GM23338 (cell line): Measurements from ENCODE around the gene CCDC28B. TPM values are rescaled to one million over a fixed set of nuclear protein-coding genes. Genes with fewer than 3 reads are reported as not detected.
A peak's percentile ranks its signal among the peaks of the same experiment; 100 is the strongest.

ENCODE experiments used
- ATAC-seq: fragments of 200-7000 bp; cut with Tn5 transposase; 3 replicates; pipeline ENCODE4 v1.9.1; 2020
- DNase-seq: peaks from one replicate; pipeline ENCODE4 v3.0.0-alpha.2; 2015; ENCODE audit warnings: low spot score
- H2AFZ ChIP-seq: fragments of 200-600 bp; sonication (generic); 2 replicates; pipeline ENCODE4 v1.8.0; 2016; ENCODE audit warnings: antibody characterized with exemption, mild to moderate bottlenecking, moderate library complexity
- H3F3A ChIP-seq: fragments of 200-600 bp; sonication (generic); replicated peaks from 2 replicates; pipeline ENCODE4 v1.8.0; 2017; ENCODE audit warnings: antibody characterized with exemption, mixed run types, low read depth
- H3K27ac ChIP-seq: fragments of 200-600 bp; sonication (generic); 2 replicates; pipeline ENCODE4 v1.6.1; 2016; ENCODE audit warnings: low read depth
- H3K27me3 ChIP-seq: fragments of 200-600 bp; sonication (generic); 2 replicates; pipeline ENCODE4 v1.8.0; 2016; ENCODE audit warnings: mild to moderate bottlenecking, mixed run types, moderate library complexity; ENCODE audit not compliant: insufficient read depth
- H3K36me3 ChIP-seq: fragments of 200-600 bp; sonication (generic); 2 replicates; pipeline ENCODE4 v1.8.0; 2016; ENCODE audit warnings: mild to moderate bottlenecking; ENCODE audit not compliant: insufficient read depth
- H3K4me1 ChIP-seq: fragments of 200-600 bp; sonication (generic); 2 replicates; pipeline ENCODE4 v1.8.0; 2016; ENCODE audit warnings: mild to moderate bottlenecking, moderate library complexity; ENCODE audit not compliant: insufficient read depth
- H3K4me2 ChIP-seq: fragments of 200-600 bp; sonication (generic); 2 replicates; pipeline ENCODE4 v1.7.1; 2017; ENCODE audit warnings: mixed run types
- H3K4me3 ChIP-seq: fragments of 200-600 bp; sonication (generic); 2 replicates; pipeline ENCODE4 v1.6.1; 2016; ENCODE audit warnings: mixed run types
- H3K79me2 ChIP-seq: fragments of 200-600 bp; sonication (generic); replicated peaks from 2 replicates; pipeline ENCODE4 v1.8.0; 2017; ENCODE audit warnings: mild to moderate bottlenecking; ENCODE audit not compliant: insufficient read depth
- H3K9me2 ChIP-seq: fragments of 200-600 bp; sonication (generic); 2 replicates; pipeline ENCODE4 v1.8.0; 2017; ENCODE audit not compliant: insufficient read depth
- H4K20me1 ChIP-seq: fragments of 200-600 bp; sonication (generic); replicated peaks from 2 replicates; pipeline ENCODE4 v1.8.0; 2017; ENCODE audit warnings: mild to moderate bottlenecking; ENCODE audit not compliant: insufficient read depth
- H3K27ac Mint-ChIP-seq: 2 replicates; pipeline ENCODE4 v1.8.0; 2020; ENCODE audit warnings: inconsistent platforms, mild to moderate bottlenecking, moderate library complexity, mixed read lengths
- H3K27me3 Mint-ChIP-seq: 3 replicates; pipeline ENCODE4 v1.8.0; 2022; ENCODE audit warnings: low read depth, mild to moderate bottlenecking, moderate library complexity, mixed read lengths, inconsistent platforms; ENCODE audit not compliant: insufficient read depth, poor library complexity
- H3K36me3 Mint-ChIP-seq: 3 replicates; pipeline ENCODE4 v1.8.0; 2021; ENCODE audit warnings: low read depth, mild to moderate bottlenecking, inconsistent platforms, moderate library complexity, mixed read lengths
- H3K4me1 Mint-ChIP-seq: 3 replicates; pipeline ENCODE4 v1.8.0; 2020; ENCODE audit warnings: mild to moderate bottlenecking, inconsistent platforms, mixed read lengths
- H3K4me3 Mint-ChIP-seq: 3 replicates; pipeline ENCODE4 v1.8.0; 2021; ENCODE audit warnings: moderate library complexity, mild to moderate bottlenecking, inconsistent platforms, mixed read lengths
- H3K9me3 Mint-ChIP-seq: 3 replicates; pipeline ENCODE4 v1.8.0; 2020; ENCODE audit warnings: moderate library complexity, mild to moderate bottlenecking, inconsistent platforms, mixed read lengths
- STAT1 ChIP-seq: IDR thresholded peaks from one replicate; pipeline ENCODE4 v1.6.1; 2016; ENCODE audit warnings: antibody characterized with exemption; ENCODE audit not compliant: unreplicated experiment
- polyA plus RNA-seq: library from polyadenylated mRNA; unstranded; fragments of >200 nt; fragmentation: Nextera tagmentation; extraction: Ambion mirVana; gene quantifications from 2 replicates; pipeline ENCODE4 v1.2.1, GENCODE V29; 2016
- total RNA-seq: library from RNA; depleted of rRNA; stranded (reverse); fragments of >200 nt; shearing (Covaris generic); gene quantifications from 2 replicates; pipeline ENCODE4 v1.2.3, GENCODE V29; 2014
- TF ChIP-seq, protein P1 (sequence below), 2 experiments: fragments of 200-600 bp in 1 of 2; sonication (generic) in 1 of 2; conservative IDR thresholded peaks; 2 replicates each; pipeline versions ENCODE4 v1.5.1 to v1.6.1; 2016 to 2017; ENCODE audit warnings: antibody characterized with exemption in 2 of 2, low read depth in 2 of 2, mild to moderate bottlenecking in 2 of 2, moderate library complexity in 1 of 2
- TF ChIP-seq, protein P2 (sequence below): IDR thresholded peaks from one replicate; pipeline ENCODE4 v1.6.1; 2018; ENCODE audit warnings: antibody characterized with exemption; ENCODE audit not compliant: unreplicated experiment

Gene CCDC28B
- total and polyA plus RNA-seq, 2 experiments from 2014 or later, result 8.7 to 35.2 TPM

DNA sequence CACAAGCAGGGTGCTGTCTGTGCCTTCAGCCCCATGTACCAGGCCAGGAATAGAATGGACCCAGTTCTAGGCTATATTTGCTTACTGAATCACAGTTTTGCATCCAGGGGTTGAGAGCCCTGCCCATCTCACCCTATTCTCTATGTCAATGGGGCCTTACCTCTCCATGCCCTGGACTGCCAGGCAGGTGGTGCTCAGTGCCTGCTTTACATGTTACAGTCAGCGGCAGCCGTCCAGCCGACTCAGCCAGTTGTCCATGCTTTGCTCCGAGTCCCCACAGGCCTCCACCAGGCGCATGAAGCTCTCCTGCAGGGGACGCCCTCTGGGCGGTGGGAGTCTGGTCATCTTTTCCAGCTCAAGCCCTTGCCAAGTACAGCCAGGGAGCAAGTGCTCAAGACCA is 34.4 kb downstream of the CCDC28B start:
- Histone ChIP-seq H2AFZ (no peak overlapping the region), H3K9me2 (no peaks in the 10 kb centered on the region), H3K4me1 (peaks cover 6% of the 10 kb centered on the region; the same call in 1 of the 2 replicates), H3K4me3 (no peak overlapping the region), H3K79me2 (peaks cover 7% of the 10 kb centered on the region; the same call in 1 of the 2 replicates), H3K27ac (no peak overlapping the region), H3K27me3 (no peaks in the 10 kb centered on the region), H3F3A (peaks cover 20% of the 10 kb centered on the region), H3K4me2 (no peak overlapping the region), H4K20me1 (no peaks in the 10 kb centered on the region), H3K36me3 (peaks cover 14% of the 10 kb centered on the region)
- Mint-ChIP-seq H3K4me1 (peaks cover 11% of the 10 kb centered on the region), H3K27me3 (peaks cover 3% of the 10 kb centered on the region), H3K4me3 (no peak overlapping the region), H3K27ac (no peak overlapping the region), H3K9me3 (no peaks in the 10 kb centered on the region), H3K36me3 (peaks cover 33% of the 10 kb centered on the region)
- TF ChIP-seq, protein P1, sequence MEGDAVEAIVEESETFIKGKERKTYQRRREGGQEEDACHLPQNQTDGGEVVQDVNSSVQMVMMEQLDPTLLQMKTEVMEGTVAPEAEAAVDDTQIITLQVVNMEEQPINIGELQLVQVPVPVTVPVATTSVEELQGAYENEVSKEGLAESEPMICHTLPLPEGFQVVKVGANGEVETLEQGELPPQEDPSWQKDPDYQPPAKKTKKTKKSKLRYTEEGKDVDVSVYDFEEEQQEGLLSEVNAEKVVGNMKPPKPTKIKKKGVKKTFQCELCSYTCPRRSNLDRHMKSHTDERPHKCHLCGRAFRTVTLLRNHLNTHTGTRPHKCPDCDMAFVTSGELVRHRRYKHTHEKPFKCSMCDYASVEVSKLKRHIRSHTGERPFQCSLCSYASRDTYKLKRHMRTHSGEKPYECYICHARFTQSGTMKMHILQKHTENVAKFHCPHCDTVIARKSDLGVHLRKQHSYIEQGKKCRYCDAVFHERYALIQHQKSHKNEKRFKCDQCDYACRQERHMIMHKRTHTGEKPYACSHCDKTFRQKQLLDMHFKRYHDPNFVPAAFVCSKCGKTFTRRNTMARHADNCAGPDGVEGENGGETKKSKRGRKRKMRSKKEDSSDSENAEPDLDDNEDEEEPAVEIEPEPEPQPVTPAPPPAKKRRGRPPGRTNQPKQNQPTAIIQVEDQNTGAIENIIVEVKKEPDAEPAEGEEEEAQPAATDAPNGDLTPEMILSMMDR (conservative IDR thresholded peaks at IDR 0.05; ENCODE audit: low read depth in 2 of 2), result peak; percentile 14 to 47; a peak in 2 of 4 replicates
- TF ChIP-seq, protein P2, sequence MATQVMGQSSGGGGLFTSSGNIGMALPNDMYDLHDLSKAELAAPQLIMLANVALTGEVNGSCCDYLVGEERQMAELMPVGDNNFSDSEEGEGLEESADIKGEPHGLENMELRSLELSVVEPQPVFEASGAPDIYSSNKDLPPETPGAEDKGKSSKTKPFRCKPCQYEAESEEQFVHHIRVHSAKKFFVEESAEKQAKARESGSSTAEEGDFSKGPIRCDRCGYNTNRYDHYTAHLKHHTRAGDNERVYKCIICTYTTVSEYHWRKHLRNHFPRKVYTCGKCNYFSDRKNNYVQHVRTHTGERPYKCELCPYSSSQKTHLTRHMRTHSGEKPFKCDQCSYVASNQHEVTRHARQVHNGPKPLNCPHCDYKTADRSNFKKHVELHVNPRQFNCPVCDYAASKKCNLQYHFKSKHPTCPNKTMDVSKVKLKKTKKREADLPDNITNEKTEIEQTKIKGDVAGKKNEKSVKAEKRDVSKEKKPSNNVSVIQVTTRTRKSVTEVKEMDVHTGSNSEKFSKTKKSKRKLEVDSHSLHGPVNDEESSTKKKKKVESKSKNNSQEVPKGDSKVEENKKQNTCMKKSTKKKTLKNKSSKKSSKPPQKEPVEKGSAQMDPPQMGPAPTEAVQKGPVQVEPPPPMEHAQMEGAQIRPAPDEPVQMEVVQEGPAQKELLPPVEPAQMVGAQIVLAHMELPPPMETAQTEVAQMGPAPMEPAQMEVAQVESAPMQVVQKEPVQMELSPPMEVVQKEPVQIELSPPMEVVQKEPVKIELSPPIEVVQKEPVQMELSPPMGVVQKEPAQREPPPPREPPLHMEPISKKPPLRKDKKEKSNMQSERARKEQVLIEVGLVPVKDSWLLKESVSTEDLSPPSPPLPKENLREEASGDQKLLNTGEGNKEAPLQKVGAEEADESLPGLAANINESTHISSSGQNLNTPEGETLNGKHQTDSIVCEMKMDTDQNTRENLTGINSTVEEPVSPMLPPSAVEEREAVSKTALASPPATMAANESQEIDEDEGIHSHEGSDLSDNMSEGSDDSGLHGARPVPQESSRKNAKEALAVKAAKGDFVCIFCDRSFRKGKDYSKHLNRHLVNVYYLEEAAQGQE, result no peak
- ATAC-seq, result no peak
- DNase-seq, result peak; percentile 34

DNA sequence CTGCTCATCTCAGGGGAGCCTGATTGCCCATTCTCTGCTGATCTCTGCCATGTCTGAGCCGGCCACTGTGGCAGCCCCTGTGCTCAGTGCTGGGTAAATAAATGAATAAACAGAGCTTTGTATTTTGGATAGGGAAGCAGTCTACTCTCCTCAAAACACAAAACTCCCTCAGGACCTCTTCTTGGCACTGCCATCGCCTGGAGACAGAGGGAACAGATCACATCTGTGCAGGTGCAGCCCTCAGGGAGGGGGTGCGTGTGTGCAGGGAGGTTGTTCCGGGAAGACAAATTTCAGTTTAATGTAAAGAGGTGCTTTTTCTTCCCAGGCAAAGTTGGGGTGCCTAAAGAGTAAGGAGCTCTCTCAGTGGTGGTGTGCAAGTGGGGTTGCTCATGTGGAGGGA is 38.9 kb downstream of the CCDC28B start:
- H3K27ac Mint-ChIP-seq, result no peak overlapping the region; the same call in 1 of the 2 replicates
- H2AFZ ChIP-seq, result peak overlapping the region; percentile 84
- DNase-seq, result peak; percentile 46

More for the DNA sequence above, 38.9 kb downstream of the CCDC28B start:
- H3K4me2 ChIP-seq, result peak overlapping the region; percentile 99
- H4K20me1 ChIP-seq, result no peaks in the 10 kb centered on the region
- no peaks in the 10 kb centered on the region for H3K9me3 Mint-ChIP-seq
- H3K36me3 Mint-ChIP-seq, result peaks cover 2% of the 10 kb centered on the region; the same call in 1 of the 3 replicates
- H3F3A ChIP-seq, result peaks cover 20% of the 10 kb centered on the region
- H3K27me3 ChIP-seq, result peaks cover 7% of the 10 kb centered on the region; the same call in 1 of the 2 replicates
- peaks cover 19% of the 10 kb centered on the region for H3K4me1 ChIP-seq
- peak overlapping the region; percentile 88 for H3K4me3 Mint-ChIP-seq
- peaks cover 7% of the 10 kb centered on the region; the same call in 1 of the 2 replicates for H3K79me2 ChIP-seq
- no peaks in the 10 kb centered on the region for H3K36me3 ChIP-seq
- peaks cover 11% of the 10 kb centered on the region for H3K27me3 Mint-ChIP-seq
- peak; percentile 3; the same call in 2 of the 3 replicates for ATAC-seq
- H3K9me2 ChIP-seq, result no peaks in the 10 kb centered on the region
- H3K27ac ChIP-seq, result no peak overlapping the region; the same call in 1 of the 2 replicates
- H3K4me1 Mint-ChIP-seq, result peaks cover 16% of the 10 kb centered on the region
- H3K4me3 ChIP-seq, result peak overlapping the region; percentile 66
- TF ChIP-seq, protein P1 (conservative IDR thresholded peaks at IDR 0.05; ENCODE audit: low read depth in 2 of 2), result peak; percentile 10 to 30; a peak in 2 of 4 replicates
- TF ChIP-seq STAT1, result no peak
